Stomach (tissue), 9 donors: Measurements from ENCODE around the gene GPNMB. TPM values are rescaled to one million over a fixed set of nuclear protein-coding genes. Genes with fewer than 3 reads are reported as not detected.

Experiments used
- DNase-seq, 2 donors: peaks; one replicate each; pipeline versions ENCODE4 v3.0.0 to v3.0.0-alpha.2; 2013 to 2019
- H3K27ac ChIP-seq, 5 donors: fragments of 200-600 bp in 4 of 5; sonication (generic) in 4 of 5; one replicate each; pipeline ENCODE4 v1.5.1; 2013 to 2019; ENCODE audit warnings: mild to moderate bottlenecking in 1 of 5, moderate library complexity in 1 of 5
- H3K27me3 ChIP-seq, 3 donors: fragments of 200-600 bp; sonication (generic); one replicate each; pipeline ENCODE4 v1.5.1; 2017 to 2019; ENCODE audit warnings: mixed run types in 1 of 3
- H3K36me3 ChIP-seq, 4 donors: fragments of 200-600 bp; sonication (generic); 1 replicate in 3 of 4; 2 replicates in 1 of 4; pipeline ENCODE4 v1.5.1; 2016 to 2019
- H3K4me1 ChIP-seq, 4 donors: fragments of 200-600 bp; sonication (generic); one replicate each; pipeline ENCODE4 v1.5.1; 2016 to 2019
- H3K4me3 ChIP-seq, 4 donors: fragments of 200-600 bp; sonication (generic) in 3 of 4; one replicate each; pipeline ENCODE4 v1.5.1; 2016 to 2019; ENCODE audit warnings: mild to moderate bottlenecking in 1 of 4
- H3K9me3 ChIP-seq, 4 donors: fragments of 200-600 bp; sonication (generic); one replicate each; pipeline ENCODE4 v1.5.1; 2016 to 2019
- CTCF ChIP-seq, 7 experiments: fragments of 450-650 bp in 4 of 7; fragments of 200-600 bp in 3 of 7; sonication (generic) in 3 of 7; IDR thresholded peaks; one replicate each; pipeline ENCODE4 v1.5.1; 2016 to 2019; ENCODE audit warnings: antibody characterized with exemption in 7 of 7, control low read depth in 2 of 7, mild to moderate bottlenecking in 1 of 7
- EP300 ChIP-seq: sonication (generic); formaldehyde crosslinking; IDR thresholded peaks from one replicate; pipeline ENCODE4 v1.6.1; 2017; ENCODE audit warnings: antibody characterized with exemption
- POLR2A ChIP-seq, 4 donors: fragments of 450-650 bp; IDR thresholded peaks; one replicate each; pipeline ENCODE4 v1.6.1; 2016; ENCODE audit warnings: antibody characterized with exemption in 4 of 4, control low read depth in 2 of 4, mild to moderate bottlenecking in 1 of 4, moderate library complexity in 1 of 4
- POLR2AphosphoS5 ChIP-seq, 3 donors: sonication (generic); formaldehyde crosslinking; IDR thresholded peaks; one replicate each; pipeline ENCODE4 v1.6.1; 2016; ENCODE audit warnings: antibody characterized with exemption in 3 of 3
- WGBS, 5 donors: extraction: QIAGEN DNeasy Blood & Tissue Kit in 3 of 5; methylation state at CpG; one replicate each; pipeline versions ENCODE4 v1.1.5 to v1.1.7; 2013 to 2018; 5-methylcytosine and 5-hydroxymethylcytosine counted together
- intact Hi-C: fragments of 100-400 bp; cut with DNase I; formaldehyde crosslinking; loops from one replicate; pipeline ENCODE4 v1.15.1; 2023; ENCODE audit warnings: low total_unique reads
- polyA plus RNA-seq, 3 donors: library from polyadenylated mRNA; stranded (reverse); fragments of 200-250 nt; gene quantifications; one replicate each; pipeline ENCODE4 v1.2.3, GENCODE V29; 2013
- total RNA-seq, 5 donors: library from RNA; depleted of rRNA; stranded (reverse); fragments of >200 nt; gene quantifications; one replicate each; pipeline versions ENCODE4 v1.1.0 to v1.2.3, GENCODE V29; 2014 to 2016
- donor health status: healthy with polysubstance abuse.
- donor health status: Bipolar disorder and iron deficiency.
- donor health status: healthy.

The GPNMB gene
- total and polyA plus RNA-seq, 8 donors, result 6.1 to 32.7 (median 24.0) TPM

GRCh38 chr7:23276376-23276775 is 29.8 kb downstream of the GPNMB start:
- no peaks in the 10 kb centered on the region for H3K36me3 ChIP-seq
- H3K27ac ChIP-seq, result no peak overlapping the region
- 72 to 80% (median 75%) methylated on average over 5 of the region's 5 CpGs for WGBS, 5 donors
- intact Hi-C loops, result no loop called here
- DNase-seq, result no peak
- H3K9me3 ChIP-seq, result no peaks in the 10 kb centered on the region
- H3K4me1 ChIP-seq, result peaks cover 0 to 12% (median 5%) of the 10 kb centered on the region in 4 donors
- H3K4me3 ChIP-seq, result no peak overlapping the region
- TF ChIP-seq EP300, result no peak
- TF ChIP-seq POLR2A (IDR thresholded peaks at IDR 0.05), result no peak
- TF ChIP-seq CTCF (IDR thresholded peaks at IDR 0.05), result no peak
- TF ChIP-seq POLR2AphosphoS5 (IDR thresholded peaks at IDR 0.05), result no peak
- peaks cover 0 to 3% (median 0%) of the 10 kb centered on the region in 3 donors for H3K27me3 ChIP-seq

GRCh38 chr7:23276947-23277346 is 30.4 kb downstream of the GPNMB start:
- TF ChIP-seq POLR2A (IDR thresholded peaks at IDR 0.05) (no peak), CTCF (IDR thresholded peaks at IDR 0.05) (no peak), POLR2AphosphoS5 (IDR thresholded peaks at IDR 0.05) (no peak), EP300 (no peak)
- DNase-seq, result no peak
- peaks cover 0 to 12% (median 5%) of the 10 kb centered on the region in 4 donors for H3K4me1 ChIP-seq
- H3K36me3 ChIP-seq, result no peaks in the 10 kb centered on the region
- H3K4me3 ChIP-seq, result no peak overlapping the region
- H3K27ac ChIP-seq, result no peak overlapping the region
- intact Hi-C loops, result no loop called here
- H3K27me3 ChIP-seq, result peaks cover 0 to 3% (median 0%) of the 10 kb centered on the region in 3 donors
- no peaks in the 10 kb centered on the region for H3K9me3 ChIP-seq
- 88 to 91% (median 89%) methylated on average over 3 of the region's 3 CpGs for WGBS, 5 donors

- Histone ChIP-seq H3K4me1 (peaks cover 0 to 12% (median 5%) of the 10 kb centered on the region in 4 donors), H3K27me3 (peaks cover 0 to 3% (median 0%) of the 10 kb centered on the region in 3 donors), H3K27ac (no peak overlapping the region), H3K9me3 (no peaks in the 10 kb centered on the region), H3K36me3 (no peaks in the 10 kb centered on the region), H3K4me3 (no peak overlapping the region)
- intact Hi-C loops, result no loop called here
- DNase-seq, result peak in 1 of 2 donors; percentile 89
- TF ChIP-seq CTCF (IDR thresholded peaks at IDR 0.05) (peak in 5 of 7 experiments; percentile 25 to 68 (median 49)), POLR2AphosphoS5 (IDR thresholded peaks at IDR 0.05) (no peak), EP300 (no peak), POLR2A (IDR thresholded peaks at IDR 0.05) (no peak)
- WGBS, 5 donors, result 31 to 34% (median 33%) methylated on average over 6 of the region's 6 CpGs
Measured at GRCh38 chr7:23277359-23277989, 30.9 kb downstream of the GPNMB start.

GRCh38 chr7:23279819-23280525 is 33.4 kb downstream of the GPNMB start:
- WGBS, 5 donors, result 90 to 93% (median 92%) methylated on average over 2 of the region's 2 CpGs
- H3K9me3 ChIP-seq, result no peaks in the 10 kb centered on the region
- H3K27me3 ChIP-seq, result peaks cover 0 to 3% (median 0%) of the 10 kb centered on the region in 3 donors
- TF ChIP-seq EP300 (no peak), POLR2AphosphoS5 (IDR thresholded peaks at IDR 0.05) (no peak), POLR2A (IDR thresholded peaks at IDR 0.05) (no peak), CTCF (IDR thresholded peaks at IDR 0.05) (no peak)
- no peaks in the 10 kb centered on the region for H3K36me3 ChIP-seq
- H3K4me3 ChIP-seq, result no peak overlapping the region
- no peaks in the 10 kb centered on the region for H3K4me1 ChIP-seq
- H3K27ac ChIP-seq, result no peak overlapping the region
- intact Hi-C loops, result no loop called here
- no peak for DNase-seq
